ENCODE measurements around the gene ALCAM.
"Not testable (repeated sequence)": the region's sequence is repeated elsewhere in the genome, so short reads cannot be mapped to it uniquely, and the experiment has no call there.

Gene ALCAM

DNA sequence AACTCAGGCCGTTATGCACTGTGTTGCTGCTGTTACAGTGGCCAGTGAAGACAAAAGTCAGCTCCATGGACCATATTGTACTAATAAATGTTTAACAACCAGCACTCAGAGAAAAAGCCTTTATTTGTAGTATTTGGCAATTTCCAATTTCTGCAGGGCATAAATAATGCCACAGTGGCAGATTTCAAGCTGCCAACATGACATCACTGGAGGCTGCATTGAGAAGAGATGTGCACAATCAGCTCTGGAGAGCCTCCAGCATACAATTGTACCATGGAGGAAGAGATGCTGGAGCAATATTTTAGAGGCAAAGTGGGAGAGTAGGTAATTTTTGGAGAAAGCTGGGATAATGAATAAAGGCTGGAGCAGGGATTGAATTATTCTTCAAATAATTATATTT lies 9.7 kb upstream of the ALCAM start:
- no peak for DNase-seq

DNA sequence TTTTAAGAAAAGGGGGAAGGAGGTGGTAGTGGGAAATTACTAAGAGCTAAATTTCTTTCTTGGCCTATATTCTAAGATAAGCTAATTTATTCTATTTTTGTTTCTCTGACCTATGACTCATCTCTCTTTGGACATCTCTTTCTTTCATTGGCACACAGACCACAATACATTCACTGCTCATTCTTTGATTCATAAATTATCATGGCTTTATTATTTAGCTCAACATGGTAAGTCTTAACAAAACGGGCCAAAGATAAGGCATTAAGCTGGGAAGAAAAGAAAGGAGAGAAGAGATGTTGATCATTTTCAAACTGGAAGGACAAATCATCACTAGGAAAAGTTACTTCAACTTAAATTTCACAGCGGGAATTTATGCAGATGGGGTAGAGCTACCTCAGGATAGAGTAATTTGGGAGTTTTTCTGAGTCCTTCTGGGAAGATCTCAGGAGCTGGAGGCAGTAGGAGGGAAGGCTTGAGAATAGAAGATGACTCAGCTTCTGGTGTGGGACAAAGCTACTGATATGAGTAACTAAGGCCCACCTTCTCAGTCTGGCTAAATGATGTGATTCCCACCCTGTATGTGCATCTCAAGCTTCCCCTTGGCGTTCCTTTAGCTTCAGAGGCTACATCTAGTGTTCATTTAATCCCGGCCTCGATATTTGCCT lies 7.5 kb upstream of the ALCAM start:
- DNase-seq: no peak

DNA sequence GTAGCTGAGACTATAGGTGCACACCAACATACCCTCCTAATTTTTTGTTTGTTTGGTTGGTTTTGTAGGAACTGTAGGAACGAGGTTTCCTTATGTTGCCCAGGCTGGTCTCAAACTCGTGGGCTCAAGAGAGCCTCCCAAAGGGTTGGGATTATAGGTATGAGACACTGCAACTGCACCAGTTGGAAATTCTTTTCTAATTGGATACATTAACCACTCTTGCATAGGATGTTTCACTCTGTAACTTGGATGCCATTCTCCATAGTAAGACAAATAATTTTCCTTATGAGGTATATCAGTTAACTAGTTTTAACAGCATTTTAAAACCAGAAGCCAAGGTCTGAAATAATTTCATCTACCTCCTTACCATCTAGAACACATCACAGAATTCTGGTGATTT lies 6.7 kb upstream of the ALCAM start:
- no peak for DNase-seq

DNA sequence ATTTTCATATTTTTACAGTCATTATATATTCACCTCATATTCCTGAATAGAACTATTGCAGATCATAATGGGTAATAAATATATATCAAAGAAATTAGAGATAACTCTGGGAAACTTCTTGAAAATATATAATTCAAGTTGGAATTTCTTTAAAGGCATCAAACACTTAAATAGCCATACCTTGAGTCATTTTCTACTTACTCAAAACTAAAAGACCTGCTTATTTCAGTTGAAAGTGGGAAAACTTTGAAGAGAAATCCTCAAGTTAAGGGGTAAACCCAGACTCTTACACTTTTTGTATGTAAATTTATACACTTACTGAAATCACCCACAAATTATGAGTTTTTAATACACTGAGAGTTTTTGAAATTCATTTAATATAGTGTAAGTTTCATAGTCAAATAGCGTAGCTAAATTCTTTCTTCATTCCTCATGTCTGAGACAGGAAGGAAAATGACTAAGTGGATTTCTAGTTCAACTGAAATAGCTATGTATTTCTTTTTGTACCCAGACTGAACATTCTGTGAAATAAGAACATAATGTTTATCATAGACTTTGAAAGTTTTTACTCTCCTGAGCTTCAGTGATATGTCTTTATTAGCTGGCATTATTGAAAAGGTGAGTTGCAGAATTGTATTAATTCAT lies 4.6 kb upstream of the ALCAM start:
- no peak for DNase-seq

GRCh38 chr3:105364128-105364527 lies 2.6 kb upstream of the ALCAM start:
- no peak for DNase-seq

DNA sequence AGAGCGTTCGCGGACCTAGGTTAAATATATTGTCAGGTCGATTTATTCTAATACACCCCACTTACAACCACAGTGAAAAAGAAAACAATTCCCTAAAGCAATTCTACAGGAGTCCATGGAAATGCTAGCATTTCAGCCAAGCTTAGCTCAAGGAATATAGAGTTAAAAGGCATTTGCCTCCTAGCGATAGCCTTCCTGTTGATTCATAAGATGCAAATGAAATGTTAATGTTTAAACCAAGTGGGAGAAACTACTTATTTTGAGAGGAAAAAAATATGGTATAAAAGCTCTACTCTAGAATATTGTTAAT lies 1.7 kb upstream of the ALCAM start:
- DNase-seq: no peak

DNA sequence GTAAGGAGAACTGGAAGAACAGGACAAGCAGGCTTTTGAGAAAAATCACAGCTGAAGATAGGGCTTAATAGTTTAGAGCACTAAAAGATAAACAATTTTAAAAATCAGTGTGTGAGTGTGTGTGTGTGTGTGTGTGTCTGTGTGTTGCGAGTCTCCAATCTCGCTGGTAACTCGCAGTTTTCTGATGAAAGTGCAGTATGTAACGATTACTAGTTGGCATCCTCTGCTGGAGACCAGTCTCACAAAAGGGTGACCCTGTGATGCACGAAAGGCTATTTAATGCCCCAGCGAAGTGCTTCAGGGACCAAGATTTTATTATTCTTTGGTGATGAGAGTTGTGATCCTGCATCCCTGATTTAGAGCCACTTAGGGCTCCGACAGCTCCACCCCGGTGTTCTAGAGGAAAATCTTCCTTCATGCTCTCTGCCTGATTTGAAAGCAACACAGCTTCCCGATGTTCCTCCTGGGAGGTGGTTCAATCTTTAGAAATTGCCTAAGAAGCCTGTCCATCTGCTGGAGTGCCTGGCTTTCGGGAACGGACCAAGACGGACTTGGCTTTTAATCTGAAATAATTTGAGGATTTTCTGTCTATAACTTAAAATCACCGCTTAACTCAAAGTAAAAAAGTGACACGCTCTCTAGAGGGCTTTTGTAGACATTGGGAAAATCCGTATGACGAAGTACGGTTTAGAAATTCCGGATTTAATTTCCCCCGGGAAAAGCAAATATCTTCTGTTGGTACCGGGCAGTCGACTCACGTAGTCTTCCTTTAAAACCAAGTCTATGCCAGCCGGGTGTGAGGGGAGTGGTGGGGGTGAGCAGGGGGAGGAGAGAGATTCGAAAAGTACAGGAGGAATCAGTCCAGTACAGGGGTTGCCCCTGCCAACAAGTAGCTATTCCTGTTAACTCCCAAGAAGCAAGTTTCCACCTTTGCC lies 1.1 kb upstream of the ALCAM start:
- DNase-seq: no peak

DNA sequence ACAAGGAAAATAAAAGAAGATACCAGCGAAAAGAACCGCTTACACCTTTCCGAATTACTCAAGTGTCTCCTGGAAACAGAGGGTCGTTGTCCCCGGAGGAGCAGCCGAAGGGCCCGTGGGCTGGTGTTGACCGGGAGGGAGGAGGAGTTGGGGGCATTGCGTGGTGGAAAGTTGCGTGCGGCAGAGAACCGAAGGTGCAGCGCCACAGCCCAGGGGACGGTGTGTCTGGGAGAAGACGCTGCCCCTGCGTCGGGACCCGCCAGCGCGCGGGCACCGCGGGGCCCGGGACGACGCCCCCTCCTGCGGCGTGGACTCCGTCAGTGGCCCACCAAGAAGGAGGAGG lies 325 bp downstream of the ALCAM start:
- peak; percentile 56 for DNase-seq

- DNase-seq: peak; percentile 92
These were observed 901 bp downstream of the ALCAM start for GRCh38 chr3:105367406-105368213.

DNA sequence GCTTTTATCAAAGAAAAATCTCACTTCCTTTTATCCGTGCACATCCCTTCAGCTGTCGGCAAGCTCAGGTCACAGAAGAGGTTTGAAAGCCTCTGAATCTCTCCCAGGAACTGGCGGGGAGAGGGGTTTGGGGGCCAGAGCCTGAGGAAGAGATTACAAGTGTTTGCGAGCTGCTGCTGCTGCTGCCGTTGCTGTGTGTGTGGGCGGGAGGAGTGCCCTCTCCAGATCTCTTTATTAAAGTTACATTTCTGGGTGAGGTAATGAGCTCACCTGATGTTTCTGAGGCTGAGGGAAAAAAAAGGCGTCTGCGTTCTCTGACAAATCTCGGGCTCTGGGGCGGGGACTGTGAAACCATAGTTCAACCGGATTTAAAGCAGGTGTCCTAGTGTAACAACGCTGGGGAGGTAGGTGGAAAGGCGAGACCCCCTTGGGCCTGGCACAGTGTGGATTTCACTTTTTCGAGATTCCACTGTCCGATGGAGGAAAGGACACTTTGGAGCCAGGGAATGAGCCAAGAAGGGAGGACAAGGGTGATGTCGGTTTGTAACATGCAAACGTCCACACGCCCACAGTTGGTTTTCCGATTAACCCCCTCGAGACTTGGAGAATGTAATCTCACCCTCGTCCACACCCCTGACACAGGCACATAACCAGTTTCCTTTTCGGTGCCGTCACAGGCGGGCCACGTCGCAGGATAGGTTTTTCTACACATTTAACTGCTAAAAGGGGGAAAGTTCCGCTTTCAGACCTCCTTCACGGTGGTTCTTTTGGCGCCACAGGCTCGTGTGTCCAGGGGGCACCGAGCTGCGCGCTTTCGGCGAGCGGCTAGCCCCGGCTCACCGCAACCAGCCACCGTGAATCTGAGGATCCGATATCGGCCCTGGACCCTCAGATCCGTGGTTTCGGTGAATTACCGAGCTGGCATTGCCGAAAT lies 2.1 kb downstream of the ALCAM start:
- peak; percentile 85 for DNase-seq

DNA sequence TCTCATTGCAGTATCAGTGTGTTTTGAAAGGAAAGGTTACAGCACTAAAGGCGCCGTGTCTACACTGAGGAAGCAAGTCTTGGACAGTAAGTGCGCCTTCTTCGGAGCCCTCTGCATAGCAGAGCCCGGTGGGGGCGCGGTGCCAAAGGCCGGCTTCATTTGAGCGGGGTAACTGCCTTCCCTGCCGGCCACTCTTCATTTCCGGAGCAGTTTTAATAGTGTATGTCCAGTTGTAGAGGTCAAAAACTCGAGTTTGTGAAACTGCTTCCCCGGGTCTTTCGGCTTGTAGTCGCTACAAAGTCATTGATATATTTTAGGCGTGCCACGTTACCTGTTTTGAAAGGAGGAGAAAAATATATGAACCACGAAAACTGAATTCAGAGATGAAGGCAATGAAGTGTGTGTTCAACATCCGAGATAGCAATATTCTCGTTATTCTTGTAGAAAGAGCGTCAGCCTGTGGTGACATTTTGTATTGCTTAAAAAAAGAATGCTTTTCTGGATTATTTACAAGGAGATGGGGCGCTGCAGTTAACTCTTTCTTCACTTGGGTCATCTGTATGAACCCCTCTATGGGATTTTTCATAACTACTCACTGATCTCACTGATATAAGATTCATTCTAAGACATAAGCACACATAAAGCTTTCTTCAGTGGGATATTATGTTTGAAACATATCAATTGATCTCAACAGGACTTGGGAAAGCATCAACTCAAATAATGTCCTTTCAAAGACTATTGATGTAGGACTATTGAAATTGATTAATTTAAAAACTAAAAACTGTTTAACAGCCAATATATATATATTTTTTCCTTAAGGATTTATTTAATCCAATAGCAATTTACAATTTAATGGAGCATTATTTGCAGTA lies 3.0 kb downstream of the ALCAM start:
- peak; percentile 39 for DNase-seq

DNA sequence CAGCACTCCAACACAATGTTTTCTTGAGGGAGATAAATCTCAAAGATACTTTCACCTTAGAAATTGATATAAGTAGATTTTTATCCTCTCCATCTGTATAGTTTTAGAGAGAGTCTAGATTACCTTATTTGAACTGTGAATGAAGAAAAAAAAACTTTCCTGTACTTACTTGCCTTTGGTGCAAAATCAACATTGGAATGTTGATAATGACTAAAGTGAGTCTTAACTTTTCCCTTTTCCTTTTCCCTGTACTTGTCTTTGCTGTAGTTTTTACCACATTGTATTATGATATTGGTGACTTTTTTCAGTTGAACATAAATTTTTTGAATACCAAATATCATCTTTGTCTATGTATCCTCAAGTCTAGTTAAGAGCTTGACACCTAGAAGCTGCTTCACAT lies 6.7 kb downstream of the ALCAM start:
- DNase-seq: no peak

DNA sequence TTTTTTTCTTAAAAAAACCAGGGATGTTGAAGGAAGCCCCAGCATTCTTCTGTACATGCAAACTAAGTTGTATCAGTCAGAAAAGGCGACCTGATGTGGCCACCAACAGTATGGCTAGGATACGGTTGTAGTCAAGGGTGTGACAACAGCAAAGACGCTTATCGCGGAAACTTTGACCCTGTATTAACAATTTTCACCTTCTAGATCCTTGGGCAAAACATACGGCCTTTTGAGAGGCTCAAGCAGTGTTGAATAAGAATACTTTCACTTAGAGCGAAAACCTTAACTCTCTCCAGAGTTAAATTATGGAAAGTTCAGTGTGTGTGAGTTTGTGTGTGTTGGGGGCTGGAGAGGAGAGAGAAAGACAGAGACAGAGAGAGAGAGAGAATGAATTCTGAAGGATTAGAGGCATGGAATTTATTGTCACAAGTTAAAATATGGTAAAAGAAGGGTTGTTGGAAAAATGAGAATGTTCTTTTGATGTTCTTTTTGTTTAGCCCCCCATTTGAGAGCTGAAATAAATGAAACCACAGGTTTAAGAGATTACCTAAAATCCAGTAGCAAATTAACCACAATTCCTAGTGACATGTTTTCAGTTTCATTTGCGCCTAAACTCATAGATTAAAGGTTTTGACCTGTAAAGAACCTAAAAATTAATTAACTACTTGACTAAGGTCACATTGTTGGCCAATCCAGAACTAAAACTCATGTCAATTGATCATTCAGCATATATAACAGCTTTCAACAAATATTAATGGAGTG lies 9.2 kb downstream of the ALCAM start:
- no peak for DNase-seq

- no peak for DNase-seq
These were observed 11.0 kb downstream of the ALCAM start for GRCh38 chr3:105377716-105378115.

- DNase-seq: no peak
These were observed 18.5 kb downstream of the ALCAM start for GRCh38 chr3:105385179-105385578.

GRCh38 chr3:105385819-105386508 lies 19.3 kb downstream of the ALCAM start:
- DNase-seq: no peak

DNA sequence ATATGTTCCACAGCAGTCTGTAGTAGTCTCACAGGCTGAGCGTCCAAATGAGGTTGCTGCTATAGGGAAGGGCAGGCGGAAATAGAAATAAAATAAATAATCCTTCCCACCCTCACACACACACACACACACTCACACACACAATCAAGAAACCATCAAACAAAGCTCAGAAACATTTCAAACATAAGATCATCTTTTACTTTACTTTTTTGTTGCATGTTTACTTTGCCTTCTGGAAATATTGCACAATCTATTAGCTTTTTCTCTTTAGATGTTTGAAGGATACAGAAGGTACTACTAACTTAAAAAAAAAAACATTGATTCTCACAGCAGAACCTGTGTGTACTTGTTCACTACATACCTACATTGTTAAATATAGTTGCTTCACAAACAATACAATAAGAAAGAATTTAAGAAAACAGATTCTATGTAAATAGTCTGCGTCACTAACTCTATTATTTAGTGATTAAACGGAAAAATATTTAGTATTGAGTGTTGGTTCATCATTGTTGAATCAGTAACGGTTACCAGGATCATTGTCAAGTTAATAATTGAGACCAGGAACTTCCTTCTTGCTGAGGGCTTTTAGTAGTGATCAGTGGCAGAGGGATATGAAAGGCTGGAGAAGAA lies 20.5 kb downstream of the ALCAM start:
- DNase-seq: no peak

DNA sequence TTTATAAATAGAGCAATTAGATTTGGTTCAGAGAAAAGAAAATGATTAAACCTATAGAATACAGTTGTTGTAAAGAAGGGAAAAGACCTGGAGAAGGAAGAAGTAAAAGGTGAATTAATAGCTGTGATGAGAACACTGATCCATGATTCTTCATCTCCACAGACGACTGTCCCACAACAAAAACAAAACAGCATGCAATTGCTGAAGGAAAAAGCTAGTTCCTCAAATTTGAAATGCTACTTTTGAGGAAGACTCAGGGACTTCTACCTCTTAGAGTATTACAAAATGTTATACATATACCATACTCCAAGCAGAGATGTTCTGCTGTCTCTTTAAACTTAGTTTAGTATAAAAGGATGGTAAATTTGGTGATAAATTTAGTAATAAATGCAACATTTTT lies 21.5 kb downstream of the ALCAM start:
- DNase-seq: no peak

GRCh38 chr3:105389759-105390158 lies 23.1 kb downstream of the ALCAM start:
- not testable (repeated sequence) for DNase-seq
